KOPT-K1 (cell line): Measurements from ENCODE around the gene AKAP14.
"Not testable (repeated sequence)": the region's sequence is repeated elsewhere in the genome, so short reads cannot be mapped to it uniquely, and the experiment has no call there.

Source experiments
- H3K27ac ChIP-seq: fragments of 200-600 bp; sonication (generic); 2 replicates; pipeline ENCODE4 v1.5.1; 2016; ENCODE audit warnings: antibody characterized with exemption, mild to moderate bottlenecking, low read depth, low read length; ENCODE audit not compliant: poor library complexity, severe bottlenecking
- H3K36me3 ChIP-seq: fragments of 200-600 bp; sonication (generic); 2 replicates; pipeline ENCODE4 v1.5.1; 2017; ENCODE audit warnings: antibody characterized with exemption, mild to moderate bottlenecking, low read length, moderate library complexity; ENCODE audit not compliant: insufficient read depth
- H3K9me3 ChIP-seq: fragments of 200-600 bp; sonication (generic); 2 replicates; pipeline ENCODE4 v1.5.1; 2017; ENCODE audit warnings: antibody characterized with exemption, low read length, mild to moderate bottlenecking; ENCODE audit not compliant: insufficient read depth, poor library complexity, severe bottlenecking

AKAP14 gene

GRCh38 chrX:119891961-119892692 is 3.6 kb upstream of the AKAP14 start:
- not testable (repeated sequence) for H3K36me3 ChIP-seq, H3K27ac ChIP-seq, H3K9me3 ChIP-seq

GRCh38 chrX:119899125-119899524 is 3.4 kb downstream of the AKAP14 start:
- no peaks in the 10 kb centered on the region for H3K9me3 ChIP-seq
- H3K36me3 ChIP-seq = no peaks in the 10 kb centered on the region
- H3K27ac ChIP-seq = no peak overlapping the region

- H3K9me3 ChIP-seq = no peaks in the 10 kb centered on the region
- H3K27ac ChIP-seq = no peak overlapping the region
Observed at GRCh38 chrX:119900976-119901375, 5.3 kb downstream of the AKAP14 start.

GRCh38 chrX:119916310-119916709 is 20.6 kb downstream of the AKAP14 start:
- no peaks in the 10 kb centered on the region for H3K9me3 ChIP-seq
- no peaks in the 10 kb centered on the region for H3K36me3 ChIP-seq
- no peak overlapping the region for H3K27ac ChIP-seq

More at GRCh38 chrX:119900976-119901375, 5.3 kb downstream of the AKAP14 start:
- no peaks in the 10 kb centered on the region for H3K36me3 ChIP-seq

GRCh38 chrX:119917877-119918276 is 22.2 kb downstream of the AKAP14 start:
- Histone ChIP-seq H3K9me3 (no peaks in the 10 kb centered on the region), H3K36me3 (no peaks in the 10 kb centered on the region), H3K27ac (no peak overlapping the region)

GRCh38 chrX:119919835-119920585 is 24.3 kb downstream of the AKAP14 start:
- peaks cover 4% of the 10 kb centered on the region; the same call in 1 of the 2 replicates for H3K36me3 ChIP-seq
- H3K27ac ChIP-seq = no peak overlapping the region
- H3K9me3 ChIP-seq = no peaks in the 10 kb centered on the region

GRCh38 chrX:119922391-119922790 is 26.7 kb downstream of the AKAP14 start:
- not testable (repeated sequence) for H3K9me3 ChIP-seq, H3K27ac ChIP-seq
- H3K36me3 ChIP-seq = peaks cover 12% of the 10 kb centered on the region; the same call in 1 of the 2 replicates

- Histone ChIP-seq H3K36me3 (peaks cover 42% of the 10 kb centered on the region), H3K27ac (no peak overlapping the region), H3K9me3 (no peaks in the 10 kb centered on the region)
Observed at GRCh38 chrX:119935215-119935874, 39.7 kb downstream of the AKAP14 start.

GRCh38 chrX:119941336-119941735 is 45.6 kb downstream of the AKAP14 start:
- Histone ChIP-seq H3K36me3 (no peaks in the 10 kb centered on the region), H3K9me3 (no peaks in the 10 kb centered on the region), H3K27ac (no peak overlapping the region)

GRCh38 chrX:119942173-119942819 is 46.6 kb downstream of the AKAP14 start:
- H3K9me3 ChIP-seq = no peaks in the 10 kb centered on the region
- H3K27ac ChIP-seq = peak overlapping the region; percentile 67
- H3K36me3 ChIP-seq = no peaks in the 10 kb centered on the region

- peak overlapping the region; percentile 67 for H3K27ac ChIP-seq
- no peaks in the 10 kb centered on the region for H3K9me3 ChIP-seq
- H3K36me3 ChIP-seq = no peaks in the 10 kb centered on the region
Observed at GRCh38 chrX:119942831-119943184, 47.1 kb downstream of the AKAP14 start.

GRCh38 chrX:119943185-119943988 is 47.7 kb downstream of the AKAP14 start, which contains the start of gene NKAP:
Gene NKAP, minus strand, starts transcription at chrX:119943751. Its CDS starts 146 bp downstream, at chrX:119943605.
- Histone ChIP-seq H3K27ac (peak within 1 kb of the TSS; percentile 67), H3K36me3 (no peaks in the 10 kb centered on the region), H3K9me3 (no peaks in the 10 kb centered on the region)

GRCh38 chrX:119945481-119945880 is 49.8 kb downstream of the AKAP14 start:
- H3K9me3 ChIP-seq = no peaks in the 10 kb centered on the region
- no peaks in the 10 kb centered on the region for H3K36me3 ChIP-seq
- H3K27ac ChIP-seq = no peak overlapping the region

- H3K9me3 ChIP-seq = no peaks in the 10 kb centered on the region
- H3K36me3 ChIP-seq = no peaks in the 10 kb centered on the region
- no peak overlapping the region for H3K27ac ChIP-seq
Observed at GRCh38 chrX:119948381-119948780, 52.7 kb downstream of the AKAP14 start.
